Type B pancreatic cell (in vitro differentiated cells): ENCODE measurements around the gene UNC13A. TPM values are rescaled to one million over a fixed set of nuclear protein-coding genes. Genes with fewer than 3 reads are reported as not detected.

Source experiments
- DNase-seq: peaks from one replicate; pipeline ENCODE4 v3.0.0; 2021; ENCODE audit warnings: mixed read lengths; ENCODE audit not compliant: unreplicated experiment; ENCODE audit errors: extremely low spot score
- H3K27ac Mint-ChIP-seq: 2 replicates; pipeline ENCODE4 v1.8.0; 2021; ENCODE audit warnings: mild to moderate bottlenecking, mixed read lengths
- H3K27me3 Mint-ChIP-seq: 2 replicates; pipeline ENCODE4 v1.8.0; 2021; ENCODE audit warnings: mixed read lengths
- H3K36me3 Mint-ChIP-seq: 2 replicates; pipeline ENCODE4 v1.8.0; 2021; ENCODE audit warnings: mixed read lengths
- H3K4me1 Mint-ChIP-seq: one replicate; pipeline ENCODE4 v1.8.0; 2021; ENCODE audit warnings: mixed read lengths; ENCODE audit not compliant: unreplicated experiment
- H3K4me3 Mint-ChIP-seq: 2 replicates; pipeline ENCODE4 v1.8.0; 2021; ENCODE audit warnings: mild to moderate bottlenecking, mixed read lengths
- H3K9me3 Mint-ChIP-seq: 2 replicates; pipeline ENCODE4 v1.8.0; 2021; ENCODE audit warnings: mixed read lengths
- total RNA-seq: library from RNA; stranded (reverse); gene quantifications from 2 replicates; pipeline ENCODE4 v1.2.1, GENCODE V29; 2021; ENCODE audit warnings: low replicate concordance
- TF ChIP-seq, protein P1 (sequence below): fragments of 200-600 bp; sonication (generic); conservative IDR thresholded peaks from 2 replicates; pipeline ENCODE4 v1.5.0; 2021; ENCODE audit warnings: antibody characterized with exemption, mild to moderate bottlenecking

UNC13A gene
- total RNA-seq, 1 donor from 2014 or later = 4.3 TPM

DNA sequence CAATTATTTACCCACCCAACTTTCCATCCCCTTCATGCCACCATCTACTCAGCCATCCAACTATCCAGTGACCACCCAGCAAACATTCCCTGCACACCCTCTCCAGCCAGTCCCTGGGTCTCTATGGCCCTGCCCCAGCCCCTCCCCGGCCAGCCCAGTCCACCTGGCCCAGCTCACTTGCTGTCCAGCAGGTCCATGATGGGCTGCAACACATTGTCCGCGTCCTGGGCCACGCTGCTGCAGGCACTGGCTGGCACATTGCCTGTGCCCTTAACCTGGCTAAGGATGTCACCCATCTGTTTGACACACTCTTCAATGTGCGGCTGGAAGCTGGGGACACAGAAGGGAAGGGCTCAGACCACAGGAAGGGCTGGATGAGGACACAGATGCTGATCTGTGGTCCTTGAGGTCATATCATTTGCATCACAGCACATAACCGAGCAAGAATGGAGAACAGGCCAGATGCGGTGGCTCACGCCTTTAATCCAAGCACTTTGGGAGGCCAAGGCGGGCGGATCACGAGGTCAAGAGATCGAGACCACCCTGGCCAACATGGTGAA is 61.6 kb downstream of the UNC13A start:
- Mint-ChIP-seq H3K27me3 (no peaks in the 10 kb centered on the region), H3K36me3 (no peaks in the 10 kb centered on the region), H3K4me3 (no peak overlapping the region), H3K9me3 (no peaks in the 10 kb centered on the region), H3K27ac (no peak overlapping the region), H3K4me1 (no peaks in the 10 kb centered on the region)
- TF ChIP-seq, protein P1, sequence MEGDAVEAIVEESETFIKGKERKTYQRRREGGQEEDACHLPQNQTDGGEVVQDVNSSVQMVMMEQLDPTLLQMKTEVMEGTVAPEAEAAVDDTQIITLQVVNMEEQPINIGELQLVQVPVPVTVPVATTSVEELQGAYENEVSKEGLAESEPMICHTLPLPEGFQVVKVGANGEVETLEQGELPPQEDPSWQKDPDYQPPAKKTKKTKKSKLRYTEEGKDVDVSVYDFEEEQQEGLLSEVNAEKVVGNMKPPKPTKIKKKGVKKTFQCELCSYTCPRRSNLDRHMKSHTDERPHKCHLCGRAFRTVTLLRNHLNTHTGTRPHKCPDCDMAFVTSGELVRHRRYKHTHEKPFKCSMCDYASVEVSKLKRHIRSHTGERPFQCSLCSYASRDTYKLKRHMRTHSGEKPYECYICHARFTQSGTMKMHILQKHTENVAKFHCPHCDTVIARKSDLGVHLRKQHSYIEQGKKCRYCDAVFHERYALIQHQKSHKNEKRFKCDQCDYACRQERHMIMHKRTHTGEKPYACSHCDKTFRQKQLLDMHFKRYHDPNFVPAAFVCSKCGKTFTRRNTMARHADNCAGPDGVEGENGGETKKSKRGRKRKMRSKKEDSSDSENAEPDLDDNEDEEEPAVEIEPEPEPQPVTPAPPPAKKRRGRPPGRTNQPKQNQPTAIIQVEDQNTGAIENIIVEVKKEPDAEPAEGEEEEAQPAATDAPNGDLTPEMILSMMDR = no peak
- no peak for DNase-seq

GRCh38 chr19:17625980-17626379 is 62.2 kb downstream of the UNC13A start:
- H3K4me3 Mint-ChIP-seq = no peak overlapping the region
- no peaks in the 10 kb centered on the region for H3K36me3 Mint-ChIP-seq
- no peaks in the 10 kb centered on the region for H3K9me3 Mint-ChIP-seq
- H3K27me3 Mint-ChIP-seq = no peaks in the 10 kb centered on the region
- no peak overlapping the region for H3K27ac Mint-ChIP-seq
- DNase-seq = no peak
- H3K4me1 Mint-ChIP-seq = no peaks in the 10 kb centered on the region
- TF ChIP-seq, protein P1 = no peak

- TF ChIP-seq, protein P1 = no peak
- Mint-ChIP-seq H3K9me3 (no peaks in the 10 kb centered on the region), H3K27ac (no peak overlapping the region), H3K4me1 (no peaks in the 10 kb centered on the region), H3K4me3 (no peak overlapping the region), H3K27me3 (no peaks in the 10 kb centered on the region), H3K36me3 (no peaks in the 10 kb centered on the region)
- DNase-seq = no peak
These were observed 63.1 kb downstream of the UNC13A start for GRCh38 chr19:17625043-17625442.

GRCh38 chr19:17624314-17624991 is 63.7 kb downstream of the UNC13A start:
- no peak for DNase-seq
- Mint-ChIP-seq H3K4me3 (no peak overlapping the region), H3K27me3 (no peaks in the 10 kb centered on the region), H3K36me3 (no peaks in the 10 kb centered on the region), H3K9me3 (no peaks in the 10 kb centered on the region), H3K4me1 (no peaks in the 10 kb centered on the region), H3K27ac (no peak overlapping the region)
- TF ChIP-seq, protein P1 = no peak

DNA sequence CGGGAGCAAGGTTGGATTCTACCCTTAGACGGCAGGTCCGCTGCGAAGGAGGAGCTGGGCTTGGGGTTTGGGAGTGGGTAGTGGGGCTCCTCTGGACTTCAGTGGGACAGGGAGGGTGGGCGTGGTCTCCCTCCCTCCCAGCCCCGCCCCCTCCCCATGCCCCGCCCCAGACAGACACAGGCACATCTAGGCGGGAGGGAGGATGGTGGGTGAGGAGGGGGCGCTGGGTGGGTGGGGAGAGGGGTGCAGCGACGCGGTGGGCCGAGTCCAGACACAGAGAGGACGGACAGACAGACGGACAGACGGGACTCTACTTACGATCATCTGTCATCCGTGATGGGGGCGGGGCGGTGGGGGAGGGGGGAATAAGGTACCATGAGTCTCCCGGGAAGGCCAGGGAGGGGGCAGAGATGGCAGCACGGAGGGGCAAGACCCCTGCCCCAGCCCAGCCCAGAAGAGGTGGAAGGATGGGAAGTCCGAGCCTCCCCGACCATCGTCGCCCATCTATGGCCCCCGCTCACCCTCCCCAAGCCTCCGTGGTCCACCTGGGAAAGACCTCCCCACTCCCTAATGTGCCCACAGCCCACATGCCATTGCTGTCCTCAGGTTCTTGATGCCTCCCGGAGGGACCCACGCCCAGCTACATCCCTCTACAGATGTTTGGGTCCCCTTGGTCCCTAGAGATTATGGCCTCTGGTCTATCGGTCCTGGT is 64.8 kb downstream of the UNC13A start:
- TF ChIP-seq, protein P1 = no peak
- Mint-ChIP-seq H3K27me3 (no peaks in the 10 kb centered on the region), H3K4me3 (no peak overlapping the region), H3K27ac (no peak overlapping the region), H3K9me3 (no peaks in the 10 kb centered on the region), H3K36me3 (no peaks in the 10 kb centered on the region), H3K4me1 (no peaks in the 10 kb centered on the region)
- no peak for DNase-seq
